A549 treated with Mapracorat at 1 μM for 4 hours (cell line): ENCODE measurements around the gene PIGZ. TPM values are rescaled to one million over a fixed set of nuclear protein-coding genes. Genes with fewer than 3 reads are reported as not detected.

Experiments
- total RNA-seq: library from RNA; stranded (reverse); fragments of 200-300 nt; extraction: Qiagen RNA extraction; gene quantifications from 5 replicates; pipeline ENCODE4 v1.2.3, GENCODE V29; 2022

PIGZ gene, protein sequence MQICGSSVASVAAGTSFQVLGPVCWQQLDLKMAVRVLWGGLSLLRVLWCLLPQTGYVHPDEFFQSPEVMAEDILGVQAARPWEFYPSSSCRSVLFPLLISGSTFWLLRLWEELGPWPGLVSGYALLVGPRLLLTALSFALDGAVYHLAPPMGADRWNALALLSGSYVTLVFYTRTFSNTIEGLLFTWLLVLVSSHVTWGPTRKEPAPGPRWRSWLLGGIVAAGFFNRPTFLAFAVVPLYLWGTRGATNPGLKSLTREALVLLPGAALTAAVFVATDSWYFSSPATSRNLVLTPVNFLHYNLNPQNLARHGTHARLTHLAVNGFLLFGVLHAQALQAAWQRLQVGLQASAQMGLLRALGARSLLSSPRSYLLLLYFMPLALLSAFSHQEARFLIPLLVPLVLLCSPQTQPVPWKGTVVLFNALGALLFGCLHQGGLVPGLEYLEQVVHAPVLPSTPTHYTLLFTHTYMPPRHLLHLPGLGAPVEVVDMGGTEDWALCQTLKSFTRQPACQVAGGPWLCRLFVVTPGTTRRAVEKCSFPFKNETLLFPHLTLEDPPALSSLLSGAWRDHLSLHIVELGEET
- total RNA-seq, result 1.1 to 1.6 TPM (median 1.5 TPM) in 5 replicates

DNA sequence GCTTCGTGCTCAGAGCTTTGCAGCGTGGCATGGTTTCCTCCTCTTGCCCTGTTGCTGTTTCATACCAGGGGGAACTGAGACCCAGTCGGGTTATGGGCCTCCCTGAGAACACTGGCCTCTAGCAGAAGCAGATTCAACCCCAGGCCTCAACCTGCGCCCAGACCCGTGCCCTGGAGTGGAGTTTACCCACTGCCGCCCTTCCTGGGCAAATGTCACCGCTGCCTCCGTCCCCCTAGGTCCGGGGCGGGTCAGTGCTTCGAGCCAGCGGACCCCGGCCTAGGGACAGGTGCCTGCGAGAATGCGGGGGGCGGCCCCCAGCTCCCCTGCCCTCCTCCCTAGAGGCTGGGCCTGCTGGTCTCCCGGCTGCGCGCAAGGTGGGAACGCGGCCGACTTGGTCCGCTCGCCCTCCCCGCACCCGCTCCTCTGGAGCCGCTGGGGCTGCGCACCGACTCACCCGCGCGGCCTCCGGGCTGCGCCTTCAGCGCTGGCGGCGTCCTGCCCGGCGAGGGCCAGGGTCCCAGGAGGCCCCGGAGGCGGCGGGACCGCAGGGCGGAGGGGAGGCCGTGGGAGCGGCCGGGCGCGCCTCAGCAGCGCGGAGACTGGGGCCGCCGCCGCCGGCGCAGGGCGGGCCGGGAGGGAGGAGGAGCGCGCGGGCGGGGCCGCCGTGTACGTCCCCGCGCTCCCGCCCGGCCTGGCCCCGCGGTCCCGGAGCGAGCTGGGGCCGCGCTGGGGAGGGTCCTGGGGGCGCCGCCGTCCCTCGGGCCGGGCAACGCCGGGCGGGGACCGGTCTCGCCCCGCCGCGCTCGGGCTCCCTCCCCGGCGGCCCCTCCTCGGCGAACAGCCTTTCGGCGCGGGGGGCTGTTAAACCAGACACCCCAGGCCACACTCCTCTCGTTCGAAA, at the start of gene PIGZ:
Gene PIGZ (minus strand): TSS at position 601 of the 901 bp plus-strand sequence. CDS start 16,802 bp downstream, outside the sequence.

DNA sequence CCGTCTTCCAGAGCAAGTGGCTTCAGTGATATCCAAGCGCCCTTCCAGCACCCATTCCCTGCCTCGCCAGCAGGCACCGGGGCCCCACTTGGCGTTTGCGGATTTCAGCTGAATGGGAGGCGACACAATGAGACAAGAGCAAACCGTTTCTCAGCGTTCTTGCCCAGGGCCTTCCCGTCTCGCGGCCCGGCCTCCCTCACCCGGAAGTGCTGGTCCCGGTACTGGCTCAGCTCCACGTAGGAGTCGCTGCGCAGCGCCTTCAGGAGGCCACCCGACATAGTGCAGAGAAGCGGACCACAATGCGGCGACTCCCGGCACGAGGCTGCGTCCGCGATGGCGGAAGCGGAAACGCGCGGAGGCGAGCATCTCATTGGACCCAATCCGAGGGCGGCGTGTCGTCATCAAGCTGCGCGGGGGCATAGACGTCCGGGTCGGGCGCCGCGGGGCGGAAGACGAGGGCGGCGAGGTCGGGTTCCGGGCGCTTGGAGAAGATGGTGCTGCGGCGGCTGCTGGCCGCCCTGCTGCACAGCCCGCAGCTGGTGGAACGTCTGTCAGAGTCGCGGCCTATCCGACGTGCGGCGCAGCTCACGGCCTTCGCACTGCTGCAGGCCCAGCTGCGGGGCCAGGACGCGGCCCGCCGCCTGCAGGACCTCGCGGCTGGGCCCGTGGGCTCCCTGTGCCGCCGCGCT, 26.3 kb downstream of the PIGZ start, which contains the start of gene NCBP2:
Gene NCBP2 (minus strand): TSS at position 303 of the 689 bp plus-strand sequence. CDS start 25 bp downstream, at position 278.

Other genes starting within 250 kb of the PIGZ start
- 32.1 to 44.0 TPM (median 38.9 TPM) in 5 replicates for gene PAK2, start 229.0 kb downstream of the PIGZ start, total RNA-seq
- gene SENP5, start 100.9 kb downstream of the PIGZ start, total RNA-seq, result 5.1 to 6.7 TPM (median 6.1 TPM) in 5 replicates
- gene NCBP2, start 26.3 kb downstream of the PIGZ start, total RNA-seq, result 42.1 to 45.5 TPM (median 43.0 TPM) in 5 replicates
- gene MELTF, start 61.0 kb upstream of the PIGZ start, total RNA-seq, result 43.8 to 67.7 TPM (median 59.5 TPM) in 5 replicates